Skin of body (tissue), 2 donors: ENCODE results near the gene FATE1. TPM values are rescaled to one million over a fixed set of nuclear protein-coding genes. Genes with fewer than 3 reads are reported as not detected.

ENCODE experiments used
- DNase-seq: peaks from one replicate; lab custom pipeline; 2025; lab: John Stamatoyannopoulos, UW
- total RNA-seq: library from RNA; depleted of rRNA; stranded (reverse); fragments of >200 nt; gene quantifications from one replicate; pipeline ENCODE4 v1.2.3, GENCODE V29; 2014

The FATE1 gene
- total RNA-seq, 1 donor from 2014 or later: 0.20 TPM

DNA sequence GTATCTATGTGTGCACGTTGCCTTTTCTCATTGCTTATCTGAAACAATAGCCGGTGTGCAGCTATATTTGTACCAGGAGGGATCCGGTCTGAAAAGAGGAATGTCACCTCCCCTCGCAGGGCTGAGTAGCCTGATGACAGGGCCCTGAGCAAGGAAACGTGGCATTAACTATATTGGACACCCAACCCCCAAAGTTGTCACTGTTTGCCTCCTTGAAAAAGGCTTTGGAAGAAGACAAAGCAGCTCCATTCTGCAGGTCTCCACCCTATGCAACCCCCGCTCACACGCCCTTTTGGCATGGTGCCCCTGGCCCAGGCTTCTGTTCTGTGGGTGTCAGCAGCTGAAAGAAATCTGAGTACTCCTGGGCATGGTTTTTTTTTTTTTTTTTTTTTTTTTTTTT is 12.3 kb upstream of the FATE1 start:
- DNase-seq: peak; percentile 35

DNA sequence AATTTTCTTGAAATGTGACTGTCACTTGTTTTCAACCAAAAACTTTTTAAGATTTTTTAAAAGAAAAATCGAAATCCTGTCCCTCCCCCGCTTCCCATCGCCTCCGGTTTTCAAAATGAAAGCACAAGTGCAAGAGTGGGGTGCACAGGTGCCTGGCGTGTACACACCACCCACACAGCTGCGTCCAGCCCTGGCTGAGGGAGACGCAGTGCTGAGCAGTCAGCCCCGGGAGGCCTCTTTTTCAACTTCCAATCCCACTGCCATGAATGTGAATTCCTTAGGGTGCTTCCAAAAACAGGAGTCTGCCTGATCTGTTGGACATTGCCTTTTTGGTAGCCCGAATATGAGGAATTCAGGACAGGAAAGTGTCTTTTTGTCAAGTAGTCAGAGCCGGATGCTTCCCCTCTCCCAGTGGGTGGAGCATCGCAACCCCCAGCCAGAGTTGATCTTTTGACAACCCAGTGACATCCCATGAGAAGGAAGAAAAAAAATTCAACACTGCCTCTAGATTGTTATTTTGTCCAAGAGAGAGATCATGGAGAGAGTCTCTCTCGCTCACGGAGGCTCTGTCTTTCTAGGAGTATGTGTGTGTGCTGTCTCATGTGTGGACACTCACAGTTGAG is 11.7 kb upstream of the FATE1 start:
- no peak for DNase-seq

DNA sequence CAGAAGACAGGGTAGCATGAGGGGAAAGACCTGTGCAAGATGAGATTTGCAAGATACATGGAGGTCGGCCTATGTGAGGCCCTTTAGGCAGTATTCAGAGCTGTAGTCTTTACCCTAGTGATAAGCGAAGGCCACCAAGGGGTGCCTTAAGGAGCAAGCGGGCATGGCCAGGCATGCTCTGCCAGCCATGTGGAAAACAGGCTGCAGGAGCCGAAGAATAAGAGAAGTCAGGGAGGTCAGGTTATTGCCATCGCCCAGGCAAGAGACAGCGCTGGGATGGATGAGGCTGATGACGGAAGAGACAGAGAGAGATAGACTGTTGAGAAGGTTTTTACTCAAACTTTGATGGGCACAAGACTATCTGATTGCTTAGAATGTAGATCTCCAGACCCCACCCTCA is 7.0 kb upstream of the FATE1 start:
- no peak for DNase-seq

DNA sequence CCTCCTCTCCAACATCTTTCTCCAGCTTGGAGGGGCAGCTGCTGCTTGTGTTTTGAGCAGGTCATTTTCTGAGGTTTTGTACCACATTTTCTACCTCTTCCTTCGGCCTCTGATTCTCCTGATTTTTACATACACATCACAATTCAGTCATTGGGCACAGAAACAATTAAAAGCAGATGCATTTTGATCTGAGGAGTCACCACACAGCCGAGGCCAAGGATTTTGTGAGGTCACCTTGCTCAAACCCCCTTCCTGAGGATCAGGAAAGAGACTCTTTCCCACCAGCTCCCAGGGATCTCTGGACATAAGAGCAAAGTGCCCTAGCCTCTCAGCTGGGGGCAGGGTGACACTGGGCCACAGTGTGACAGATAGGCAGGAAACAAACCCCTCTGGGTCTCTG is 5.4 kb upstream of the FATE1 start:
- no peak for DNase-seq

DNA sequence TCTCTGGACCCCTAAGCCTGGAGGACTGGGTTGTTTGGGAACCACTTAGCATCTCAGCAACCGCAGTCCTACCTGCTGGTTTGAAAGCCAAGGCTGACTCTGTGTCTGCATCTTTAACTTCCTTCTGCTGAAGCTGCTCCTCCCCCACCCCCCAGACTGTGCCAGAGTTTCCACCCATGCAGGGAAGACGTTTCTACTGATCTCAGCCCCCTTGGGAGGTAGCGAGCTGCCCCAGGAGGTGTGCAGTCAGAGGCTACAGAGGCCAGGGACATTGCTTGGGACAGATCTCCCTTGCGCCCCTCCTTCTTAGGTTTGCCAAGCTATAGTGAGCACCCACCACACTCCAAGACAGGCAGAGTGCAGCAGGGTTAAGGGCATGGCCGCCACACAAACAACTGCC is 4.7 kb upstream of the FATE1 start:
- no peak for DNase-seq

DNA sequence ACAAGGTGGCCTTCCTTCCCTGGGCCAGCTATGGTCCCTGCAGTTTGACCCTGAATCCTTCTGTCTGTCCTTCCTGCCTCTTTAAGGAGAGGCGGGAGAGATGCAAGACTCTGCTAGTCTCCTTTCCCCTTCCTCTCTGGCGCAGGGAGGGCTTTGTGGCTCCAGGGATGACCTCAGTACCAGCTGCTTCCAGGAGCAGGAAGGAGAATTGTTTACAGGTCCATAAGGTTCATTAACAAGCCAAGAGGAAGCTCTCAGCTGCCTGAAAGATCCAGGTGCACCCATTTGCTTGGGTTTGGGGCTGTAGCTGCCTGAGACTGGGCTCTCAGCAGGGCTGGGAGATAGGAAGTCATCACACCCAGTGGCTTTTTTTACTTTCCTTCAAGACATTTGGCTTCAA is 4.0 kb upstream of the FATE1 start:
- peak; percentile 7 for DNase-seq

DNA sequence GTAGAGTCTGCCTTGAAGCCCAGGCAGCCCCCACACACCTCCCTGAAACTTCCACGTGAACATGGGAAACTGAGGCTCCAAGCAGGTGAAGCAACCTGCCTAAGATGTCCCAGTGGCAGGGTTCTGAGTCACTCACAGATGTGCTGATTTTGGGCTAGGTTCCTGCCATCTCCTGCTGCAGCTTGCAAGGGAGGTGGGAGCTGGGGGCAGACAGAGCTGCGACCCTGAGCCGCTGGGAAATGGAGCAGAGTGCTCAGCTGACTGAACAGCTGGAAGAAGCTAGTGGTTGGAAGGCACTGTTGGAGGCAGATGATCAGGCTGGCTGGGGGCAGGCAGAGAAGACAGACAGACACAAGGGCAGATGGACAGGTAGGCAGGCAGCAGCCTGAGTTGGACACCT is 3.6 kb upstream of the FATE1 start:
- DNase-seq: no peak

DNA sequence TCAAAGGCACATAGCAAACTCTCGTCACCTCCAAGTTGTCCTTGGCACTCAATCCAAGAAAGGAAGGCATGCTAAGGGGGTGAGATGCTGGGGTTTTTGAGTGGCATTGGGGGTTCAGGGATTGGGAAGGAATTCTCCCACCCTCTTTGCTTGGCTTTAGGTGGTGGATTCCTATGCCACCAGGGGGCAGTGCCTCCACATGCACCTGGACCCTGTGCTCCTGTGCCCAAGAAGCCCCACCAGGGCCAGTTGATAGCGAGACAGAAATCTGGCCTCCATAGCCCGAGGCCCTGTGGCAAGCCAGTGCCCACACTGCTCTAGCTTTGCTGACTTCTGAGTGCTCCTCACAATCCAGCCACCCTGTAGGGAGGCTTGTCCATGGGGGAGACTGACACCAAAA is 2.0 kb upstream of the FATE1 start:
- DNase-seq: no peak

DNA sequence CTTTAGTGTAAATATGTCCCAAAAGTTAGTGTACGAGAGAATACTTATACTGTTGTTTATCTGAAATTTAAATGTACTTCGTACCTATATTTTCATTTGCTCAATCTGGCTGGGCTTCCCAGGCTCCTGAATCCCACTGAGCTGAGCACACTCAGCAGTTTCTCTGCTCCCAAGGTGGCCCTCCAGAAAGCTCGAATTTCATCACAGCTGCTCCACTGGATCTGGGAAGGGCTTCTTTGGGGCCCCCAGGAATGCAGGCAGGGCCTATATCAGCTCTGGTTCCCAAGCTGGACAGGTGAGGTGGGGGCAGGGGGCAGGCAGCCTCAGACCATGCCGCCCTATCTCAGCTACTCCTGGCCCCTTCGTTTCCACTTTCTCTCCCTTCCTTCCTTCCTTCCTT is 1.5 kb upstream of the FATE1 start:
- no peak for DNase-seq

DNA sequence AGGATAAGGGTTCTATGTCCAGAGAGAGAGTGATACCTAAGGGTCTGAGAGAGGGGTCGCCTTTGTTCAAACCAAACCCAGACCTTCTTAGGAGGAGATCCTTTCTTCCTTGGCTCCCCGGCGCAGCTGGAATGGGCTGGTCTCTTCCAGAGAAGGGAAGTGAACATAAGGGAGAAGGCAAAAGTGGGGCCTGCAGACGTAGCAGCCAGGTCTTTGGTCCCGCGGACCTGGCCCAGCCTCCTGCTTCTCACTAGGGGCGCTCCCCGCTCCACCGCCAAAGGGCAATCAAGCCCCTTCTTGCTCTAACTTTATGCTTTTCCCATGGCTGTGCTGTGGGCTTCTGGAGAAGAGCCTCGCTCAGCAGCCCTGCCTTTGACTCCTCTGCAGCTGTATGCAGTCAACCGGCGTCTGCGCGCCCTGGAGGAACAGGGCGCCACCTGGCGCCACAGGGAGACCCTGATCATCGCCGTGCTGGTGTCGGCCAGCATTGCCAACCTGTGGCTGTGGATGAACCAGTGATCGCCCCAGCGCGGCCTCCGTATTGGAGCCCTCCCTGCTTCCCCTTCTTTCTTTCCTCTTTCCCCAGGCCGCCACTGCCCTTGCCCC is 6.5 kb downstream of the FATE1 start:
- DNase-seq: no peak

DNA sequence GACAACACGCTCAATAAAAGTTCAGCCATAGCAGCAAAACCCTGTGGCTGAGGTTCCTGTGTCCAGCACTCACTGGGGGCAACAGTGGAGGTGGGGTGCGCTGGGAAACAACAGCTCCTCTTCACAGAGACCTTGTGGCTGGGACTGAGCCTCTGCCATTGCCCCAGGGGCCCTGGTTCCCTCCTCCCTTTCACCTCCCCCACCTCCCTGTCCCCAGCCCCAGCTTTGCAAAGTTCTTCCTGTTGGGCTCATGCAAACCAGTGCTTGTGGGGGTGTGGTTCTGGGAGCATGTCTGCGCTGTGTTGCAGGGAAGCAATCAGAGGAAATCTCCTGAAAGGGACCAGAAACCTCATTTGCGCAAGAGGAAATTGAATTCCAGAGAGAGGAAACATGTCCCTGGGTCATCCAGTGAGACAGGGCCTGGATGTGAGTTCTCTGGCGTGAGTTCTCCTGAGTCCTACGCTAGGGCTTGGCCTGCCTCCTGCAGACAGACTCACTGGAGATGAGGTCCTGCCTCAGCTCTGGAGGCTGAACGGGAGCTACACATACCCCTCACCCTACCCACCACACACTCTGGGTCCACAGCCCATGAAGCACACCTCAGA is 7.4 kb downstream of the FATE1 start:
- DNase-seq: peak; percentile 4

DNA sequence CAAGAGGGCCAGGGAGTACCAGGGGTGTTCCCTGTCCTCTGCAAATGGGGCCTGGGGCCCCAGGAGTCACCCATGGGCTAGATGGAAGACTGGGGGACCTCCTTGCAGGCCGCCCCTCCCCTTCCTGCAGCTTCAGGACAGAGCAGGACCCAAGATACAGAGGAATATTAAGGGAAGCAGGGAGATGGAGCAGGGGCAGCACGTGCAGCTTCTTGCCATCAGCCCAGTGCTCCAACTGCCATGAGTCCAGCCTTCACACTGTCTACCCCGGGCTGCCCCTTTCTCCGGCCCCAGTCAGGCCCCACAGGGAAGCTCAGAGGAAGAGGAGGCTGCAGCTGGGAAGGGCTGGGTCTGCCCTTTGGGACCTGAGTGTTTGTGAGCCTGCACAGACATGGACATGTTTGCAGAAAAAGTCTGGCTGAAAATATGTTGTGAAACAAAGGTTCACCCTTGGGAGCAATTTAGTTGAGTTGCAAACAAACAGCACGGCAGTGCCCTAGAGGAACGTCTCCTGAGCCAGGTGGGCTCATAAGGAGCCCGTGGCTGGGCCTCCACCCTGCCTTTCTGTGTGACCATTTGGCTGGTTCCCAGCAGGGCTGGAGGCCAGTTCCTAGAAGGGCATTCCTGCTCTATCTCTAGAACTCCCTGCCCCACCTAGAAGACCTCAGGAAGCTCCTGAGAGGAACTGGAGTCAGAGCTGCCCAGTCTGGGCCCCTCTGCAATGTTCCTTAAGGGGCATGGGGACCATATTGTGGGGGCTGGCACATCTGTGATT is 8.9 kb downstream of the FATE1 start:
- DNase-seq: no peak

DNA sequence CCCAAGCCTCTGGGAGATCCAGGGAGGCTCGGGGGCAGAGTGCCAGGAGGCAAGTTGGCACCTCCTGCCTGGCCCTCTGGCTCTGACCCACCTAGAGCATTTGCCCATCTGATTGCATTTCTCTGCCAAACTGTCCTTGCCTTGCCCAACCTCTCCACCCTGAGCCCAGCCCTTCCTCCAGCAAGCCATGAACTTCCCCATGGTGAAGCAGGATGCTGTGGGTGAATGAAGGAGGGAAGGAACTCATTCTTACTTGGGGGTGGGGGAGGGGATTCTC is 9.4 kb downstream of the FATE1 start:
- DNase-seq: no peak

DNA sequence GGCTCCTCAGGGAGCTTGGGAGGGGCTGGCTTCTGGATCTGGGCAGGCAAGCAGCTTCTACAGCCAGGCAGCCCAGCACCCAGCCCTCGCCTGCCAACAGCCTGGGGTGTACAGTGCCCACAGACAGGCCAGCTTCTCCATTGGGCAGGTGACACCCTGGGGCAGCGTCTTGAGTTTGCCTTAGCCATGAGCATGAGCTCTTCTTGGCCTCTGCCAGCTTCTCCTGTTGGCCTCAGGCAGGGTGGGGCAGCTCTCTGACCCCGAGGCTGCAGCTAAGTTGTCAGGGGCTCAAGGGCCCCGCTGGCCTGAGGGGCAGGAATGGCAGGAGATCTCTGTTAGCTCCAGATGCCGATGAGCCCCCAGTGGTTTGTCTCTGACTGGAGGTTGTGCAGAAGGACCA is 10.9 kb downstream of the FATE1 start:
- DNase-seq: no peak

DNA sequence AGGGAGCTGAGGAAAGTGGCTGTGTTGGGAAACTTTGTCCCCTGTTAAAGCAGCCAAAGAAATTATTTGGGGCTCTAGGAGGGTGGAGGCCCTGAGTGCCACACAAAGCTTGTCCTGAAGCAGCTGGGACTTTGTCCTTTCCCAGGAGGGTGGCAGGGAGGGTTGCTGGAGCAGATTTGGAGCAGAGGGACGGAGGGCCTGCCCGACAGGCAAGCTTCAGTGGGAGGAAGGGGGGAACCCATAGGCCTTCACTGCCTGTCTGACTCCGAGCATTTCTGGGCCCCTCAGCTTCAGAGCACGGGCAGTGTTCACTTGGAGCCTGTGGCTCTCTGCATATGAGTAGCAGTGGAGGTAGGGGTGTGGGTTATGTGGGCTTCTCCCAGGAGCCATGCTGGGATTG is 11.5 kb downstream of the FATE1 start:
- DNase-seq: no peak

DNA sequence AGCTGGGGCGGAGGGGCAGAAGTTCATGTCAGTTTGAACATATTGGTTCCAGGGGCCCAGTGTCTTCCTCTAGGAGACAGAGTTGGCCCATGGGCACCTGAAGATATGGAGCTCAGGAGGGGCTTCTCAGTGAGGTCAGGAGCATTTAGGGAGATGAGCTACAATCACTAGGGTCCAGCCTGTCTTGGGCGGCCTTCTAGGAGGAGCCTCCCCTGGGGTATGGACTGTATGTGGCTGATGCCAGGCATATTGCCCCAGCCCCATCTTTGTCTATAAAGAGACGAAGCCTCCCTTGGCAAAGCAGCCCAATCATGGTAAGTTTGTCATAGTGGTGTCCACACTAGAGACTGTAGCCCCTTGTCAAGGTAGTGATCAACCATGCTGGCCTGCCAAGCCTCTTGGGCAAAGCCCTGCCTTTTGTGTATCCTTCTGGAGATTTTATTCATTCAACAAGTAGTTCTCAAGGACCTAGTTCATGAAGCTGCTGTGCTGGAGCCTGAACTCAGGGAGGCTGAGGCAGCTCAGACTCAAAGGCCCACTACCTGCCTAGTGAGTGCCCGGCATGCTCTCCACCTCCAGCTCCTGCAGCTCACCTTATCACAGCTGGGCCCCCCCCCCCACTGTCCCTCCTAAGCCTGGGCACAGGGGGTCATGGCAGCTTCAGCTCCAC is 13.4 kb downstream of the FATE1 start:
- no peak for DNase-seq

DNA sequence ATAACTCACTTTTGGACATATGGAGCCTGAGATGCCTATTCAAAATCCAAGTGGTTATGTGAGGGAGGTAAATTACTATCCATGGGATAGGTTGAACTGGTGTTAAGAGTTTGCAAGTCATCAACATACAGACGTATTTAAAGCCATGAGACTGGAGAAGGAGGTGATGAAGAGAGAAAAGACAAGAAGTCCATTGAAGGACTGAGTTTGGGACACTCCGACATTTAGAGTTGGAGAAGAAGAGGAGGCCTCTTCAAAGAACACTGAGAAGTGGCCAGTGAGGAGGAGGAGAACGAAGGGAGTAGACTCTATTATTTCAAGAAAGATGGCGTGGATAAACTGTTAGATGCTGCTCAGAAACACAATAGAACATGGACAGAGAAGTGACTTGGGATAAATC is 18.6 kb downstream of the FATE1 start, which contains the start of gene CNGA2:
CNGA2 (plus strand) TSS at position 301 of the 400 bp plus-strand sequence. CDS start 3,738 bp downstream, outside the sequence.
- DNase-seq: no peak

DNA sequence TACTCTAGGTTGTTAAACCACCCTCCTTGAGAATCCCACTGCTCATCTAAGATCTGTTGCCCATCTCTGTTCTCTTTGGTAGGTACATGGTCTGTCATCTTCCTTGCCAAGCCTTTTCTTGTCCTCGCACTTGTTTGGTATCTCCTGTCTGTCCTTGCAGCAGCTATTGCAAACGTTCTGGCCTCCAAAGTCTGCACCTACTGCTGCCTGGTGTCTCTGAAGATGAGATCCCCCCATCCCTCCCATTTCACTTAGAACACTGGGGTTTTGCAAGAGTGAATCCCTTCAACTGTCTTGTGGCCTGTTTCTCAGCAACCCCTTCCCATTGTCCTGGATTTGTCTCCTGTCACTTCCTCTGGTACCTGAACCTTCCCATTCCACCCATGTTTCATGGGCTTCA is 19.4 kb downstream of the FATE1 start:
- DNase-seq: no peak

DNA sequence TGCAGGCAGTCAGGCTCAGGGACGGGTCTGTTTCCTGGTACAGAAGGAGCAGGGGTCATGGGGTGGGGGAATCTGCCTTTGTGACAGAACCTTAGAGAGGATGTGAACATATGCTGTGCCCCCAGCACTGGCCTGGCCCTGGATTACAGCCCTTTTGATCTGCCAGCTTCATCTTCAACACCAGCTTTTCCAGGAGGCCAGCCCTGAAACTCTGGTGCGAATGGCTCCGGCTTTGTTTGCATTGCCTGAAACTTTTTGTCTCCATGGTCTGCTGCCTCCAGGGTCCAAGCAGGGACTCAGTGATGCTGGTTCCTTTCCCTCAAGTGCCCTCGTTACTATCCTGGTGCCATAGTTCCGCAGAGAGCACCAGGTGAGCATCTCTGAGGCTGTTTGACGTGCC is 20.9 kb downstream of the FATE1 start:
- DNase-seq: no peak

DNA sequence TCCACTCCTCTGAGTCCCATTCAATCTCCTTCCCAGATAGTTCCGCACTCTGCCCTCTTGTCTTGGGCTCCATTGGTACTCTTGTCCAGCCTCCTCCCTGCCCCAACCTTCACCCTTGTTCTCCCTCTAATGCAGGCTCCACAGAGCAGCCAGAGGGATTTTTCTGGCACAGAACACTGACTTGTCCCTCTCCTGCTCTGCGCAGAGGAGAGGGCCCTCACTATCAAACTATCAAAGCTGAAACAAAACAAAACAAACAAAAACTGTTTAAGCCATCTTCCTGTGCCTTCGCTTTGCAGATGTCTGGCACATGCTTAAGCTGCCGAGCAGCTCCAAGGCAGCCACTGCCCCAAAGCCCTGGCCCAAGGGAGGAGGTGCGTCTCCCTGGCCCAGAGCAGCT is 21.7 kb downstream of the FATE1 start:
- DNase-seq: no peak

DNA sequence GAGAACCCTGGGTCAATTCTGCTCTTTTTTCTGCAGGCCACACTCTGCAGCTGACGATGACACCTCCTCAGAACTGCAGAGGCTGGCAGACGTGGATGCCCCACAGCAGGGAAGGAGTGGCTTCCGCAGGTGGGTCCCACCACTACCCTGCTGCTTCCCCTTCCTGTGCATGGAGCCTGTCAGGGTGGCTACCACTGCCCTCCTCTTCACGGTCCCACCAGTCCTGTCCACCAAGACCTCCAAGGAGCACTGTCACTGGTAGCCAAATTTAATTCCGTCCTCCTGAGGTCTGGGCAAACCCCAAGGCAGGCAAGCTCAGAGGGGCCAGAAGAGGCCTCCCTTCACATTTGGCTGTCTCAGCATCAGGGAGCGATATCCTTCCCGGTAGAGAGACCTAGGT is 22.9 kb downstream of the FATE1 start:
- DNase-seq: no peak

DNA sequence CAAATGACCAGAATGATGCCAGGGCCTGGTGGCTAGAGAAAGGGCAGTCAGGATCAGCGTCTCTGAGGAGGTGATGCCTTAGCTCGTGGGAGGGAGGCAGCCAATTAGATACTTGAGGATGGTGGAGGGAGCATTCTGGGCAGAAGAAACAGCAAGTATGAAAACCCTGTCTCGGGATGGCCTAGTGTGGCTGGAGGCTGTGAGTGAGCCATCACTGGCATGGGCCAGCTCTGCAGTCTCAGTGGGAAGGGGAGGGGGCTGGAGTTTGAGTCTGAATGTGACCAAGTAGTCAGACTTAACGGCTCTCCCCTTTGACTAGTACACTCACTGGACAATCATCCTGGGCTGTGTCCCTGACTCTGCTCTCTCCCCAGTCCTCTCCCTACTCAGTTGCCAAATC is 25.8 kb downstream of the FATE1 start:
- DNase-seq: no peak
